A549 (cell line): ENCODE measurements around the gene INTS15. TPM values are rescaled to one million over a fixed set of nuclear protein-coding genes. Genes with fewer than 3 reads are reported as not detected.

Experiments used
- ATAC-seq, 2 experiments: fragments of 200-7000 bp in 1 of 2; fragments of >200 bp in 1 of 2; cut with Nextera tagmentation in 1 of 2; cut with Tn5 transposase in 1 of 2; 3 replicates each; pipeline versions ENCODE4 v1.8.0 to v1.9.1; 2018 to 2020; ENCODE audit warnings: mild to moderate bottlenecking in 1 of 2, moderate library complexity in 1 of 2
- CTCF ChIA-PET: fragments of 300-600 bp; sonication (Branson Sonifier 250); formaldehyde crosslinking; extraction: SDS; loops from one replicate; lab custom pipeline; 2021; ENCODE audit warnings: antibody characterized with exemption, inconsistent platforms; lab: Yijun Ruan, JAX
- POLR2A ChIA-PET: fragments of 350-600 bp; formaldehyde crosslinking; extraction: SDS; loops from one replicate; lab custom pipeline; 2021; ENCODE audit warnings: antibody characterized with exemption, inconsistent platforms; lab: Yijun Ruan, JAX
- DNase-seq, 2 experiments: peaks; one replicate each; pipeline versions ENCODE4 v3.0.0 to v3.0.0-alpha.2; 2011 to 2016; ENCODE audit warnings: low read depth in 1 of 2, low spot score in 1 of 2
- FAIRE-seq: peaks from 2 replicates; lab custom pipeline; 2011; peaks lifted over from hg19 to GRCh38; lab: Jason Lieb, UNC
- H3K27ac ChIP-seq, 2 experiments: fragments of >200 bp; sonication (Bioruptor Twin); formaldehyde crosslinking; 3 replicates each; pipeline ENCODE4 v1.5.1; 2016 to 2017
- H3K4me1 ChIP-seq: fragments of >200 bp; sonication (Bioruptor Twin); formaldehyde crosslinking; 3 replicates; pipeline ENCODE4 v1.6.1; 2016
- H3K4me2 ChIP-seq: fragments of >200 bp; sonication (Bioruptor Twin); formaldehyde crosslinking; 3 replicates; pipeline ENCODE4 v1.6.1; 2016
- H3K4me3 ChIP-seq: fragments of >200 bp; sonication (Bioruptor Twin); formaldehyde crosslinking; 3 replicates; pipeline ENCODE4 v1.5.1; 2016
- H3K9me3 ChIP-seq: fragments of >200 bp; sonication (Bioruptor Twin); formaldehyde crosslinking; 3 replicates; pipeline ENCODE4 v1.6.1; 2016
- CHD2 ChIP-seq: fragments of 150-350 bp; IDR thresholded peaks from 2 replicates; pipeline ENCODE4 v1.6.1; 2014; ENCODE audit warnings: low read length; ENCODE audit not compliant: partially characterized antibody
- CTCF ChIP-seq: fragments of >200 bp; sonication (Bioruptor Twin); formaldehyde crosslinking; IDR thresholded peaks from 3 replicates; pipeline ENCODE4 v1.5.1; 2016
- EHF ChIP-seq: fragments of 250-450 bp; sonication (Bioruptor Pico); IDR thresholded peaks from 2 replicates; pipeline ENCODE4 v1.5.0; 2020; ENCODE audit warnings: mild to moderate bottlenecking
- FOSB ChIP-seq: fragments of 250-450 bp; sonication (Bioruptor Pico); IDR thresholded peaks from 2 replicates; pipeline ENCODE4 v1.5.0; 2020; ENCODE audit warnings: mild to moderate bottlenecking, moderate library complexity
- FOXS1 ChIP-seq: fragments of 250-450 bp; sonication (Bioruptor Pico); IDR thresholded peaks from 2 replicates; pipeline ENCODE4 v1.5.0; 2020; ENCODE audit warnings: mild to moderate bottlenecking, moderate library complexity
- HEYL ChIP-seq: fragments of 250-450 bp; sonication (Bioruptor Pico); IDR thresholded peaks from 2 replicates; pipeline ENCODE4 v1.8.0; 2021; ENCODE audit warnings: mild to moderate bottlenecking, moderate library complexity
- HOXA7 ChIP-seq: fragments of 250-450 bp; sonication (Bioruptor Pico); IDR thresholded peaks from 2 replicates; pipeline ENCODE4 v1.5.0; 2020; ENCODE audit warnings: mild to moderate bottlenecking, moderate library complexity
- JUNB ChIP-seq: fragments of >200 bp; sonication (Bioruptor Twin); formaldehyde crosslinking; IDR thresholded peaks from 2 replicates; pipeline ENCODE4 v1.6.1; 2016
- MAFK ChIP-seq: fragments of 450-650 bp; IDR thresholded peaks from 2 replicates; pipeline ENCODE4 v1.6.1; 2014; ENCODE audit not compliant: partially characterized antibody
- MAX ChIP-seq: IDR thresholded peaks from 2 replicates; pipeline ENCODE4 v1.6.1; 2012
- MAZ ChIP-seq: fragments of 150-350 bp; IDR thresholded peaks from 2 replicates; pipeline ENCODE4 v1.6.1; 2014; ENCODE audit warnings: antibody characterized with exemption, low read depth, low read length, borderline replicate concordance
- NFE2L2 ChIP-seq: fragments of 150-350 bp; conservative IDR thresholded peaks from 2 replicates; pipeline ENCODE4 v1.6.1; 2014; ENCODE audit warnings: low read length
- NR3C1 ChIP-seq: fragments of >200 bp; sonication (Bioruptor Twin); formaldehyde crosslinking; IDR thresholded peaks from 3 replicates; pipeline ENCODE4 v1.6.1; 2017
- PBX3 ChIP-seq: IDR thresholded peaks from 2 replicates; pipeline ENCODE4 v1.6.1; 2012
- POLR2A ChIP-seq: IDR thresholded peaks from 2 replicates; pipeline ENCODE4 v1.6.1; 2012; ENCODE audit warnings: mild to moderate bottlenecking, low read length
- RAD21 ChIP-seq, 2 experiments: fragments of >200 bp in 1 of 2; sonication (Bioruptor Twin) in 1 of 2; formaldehyde crosslinking in 1 of 2; IDR thresholded peaks in 1 of 2; conservative IDR thresholded peaks in 1 of 2; 2 replicates in 1 of 2; 3 replicates in 1 of 2; pipeline ENCODE4 v1.6.1; 2012 to 2018; ENCODE audit warnings: inconsistent platforms in 1 of 2
- RARB ChIP-seq: fragments of 250-450 bp; sonication (Bioruptor Pico); IDR thresholded peaks from 2 replicates; pipeline ENCODE4 v1.8.0; 2021; ENCODE audit warnings: mild to moderate bottlenecking, moderate library complexity
- SMC3 ChIP-seq: fragments of >200 bp; sonication (Bioruptor Twin); formaldehyde crosslinking; IDR thresholded peaks from 3 replicates; pipeline ENCODE4 v1.6.1; 2018; ENCODE audit warnings: inconsistent platforms
- USF2 ChIP-seq: fragments of 450-650 bp; IDR thresholded peaks from 2 replicates; pipeline ENCODE4 v1.6.1; 2014; ENCODE audit warnings: antibody characterized with exemption
- ZFP36 ChIP-seq: fragments of 450-650 bp; IDR thresholded peaks from 2 replicates; pipeline ENCODE4 v1.6.1; 2014; ENCODE audit warnings: borderline replicate concordance; ENCODE audit not compliant: partially characterized antibody
- ZNF302 ChIP-seq: fragments of 250-450 bp; sonication (Bioruptor Pico); IDR thresholded peaks from 2 replicates; pipeline ENCODE4 v1.9.0; 2021; ENCODE audit warnings: inconsistent platforms, mild to moderate bottlenecking, moderate library complexity
- ZSCAN20 ChIP-seq: fragments of 250-450 bp; sonication (Bioruptor Pico); IDR thresholded peaks from 2 replicates; pipeline ENCODE4 v1.8.0; 2022; ENCODE audit warnings: mild to moderate bottlenecking, moderate library complexity
- WGBS: methylation state at CpG from one replicate; pipeline ENCODE4 v1.1.6; 2017; ENCODE audit errors: missing lambda C conversion rate; 5-methylcytosine and 5-hydroxymethylcytosine counted together
- polyA plus RNA-seq, 4 experiments: library from polyadenylated mRNA; depleted of rRNA in 3 of 4; stranded (reverse); fragments of >200 nt; fragmentation: RNase III in 1 of 4; extraction: RNeasy Plus Mini Kit Qiagen cat#74134 plus additional on column Dnase treatment in 1 of 4; gene quantifications; 2 replicates in 3 of 4; 3 replicates in 1 of 4; pipeline ENCODE4 v1.2.3, GENCODE V29; 2011 to 2017

INTS15 gene
- polyA plus RNA-seq, 2 of the 4 experiments (the other 2 are of a cell fraction) = 14.7 to 23.4 TPM

GRCh38 chr7:6641305-6642035 lies 51.6 kb downstream of the INTS15 start:
- FAIRE-seq = no peak
- no peak for ATAC-seq
- DNase-seq = no peak
- WGBS = 93% methylated on average over 14 of the region's 15 CpGs
- H3K4me3 ChIP-seq = no peak overlapping the region
- H3K9me3 ChIP-seq = no peaks in the 10 kb centered on the region
- H3K4me2 ChIP-seq = no peak overlapping the region
- TF ChIP-seq POLR2A (no peak), CHD2 (no peak), MAZ (no peak), FOXS1 (CRISPR knock-in tag) (no peak), JUNB (no peak), SMC3 (no peak), ZFP36 (no peak), MAX (no peak), PBX3 (no peak), NR3C1 (no peak), ZSCAN20 (CRISPR knock-in tag) (no peak), ZNF302 (CRISPR knock-in tag) (no peak), FOSB (CRISPR knock-in tag) (no peak), RARB (CRISPR knock-in tag) (no peak), NFE2L2 (no peak), RAD21 (conservative IDR thresholded peaks at IDR 0.05 in 1 of 2, IDR thresholded peaks at IDR 0.05 in 1 of 2) (no peak), HOXA7 (CRISPR knock-in tag) (no peak)
- no peak overlapping the region for H3K27ac ChIP-seq
- CTCF ChIA-PET = interaction anchor here (1.5 kb wide), 1 partner anchor 51 kb away, joined by 4 read pairs; the partner anchor contains the start of gene INTS15
- POLR2A ChIA-PET = no interaction called here
- peaks cover 8% of the 10 kb centered on the region; the same call in 2 of the 3 replicates for H3K4me1 ChIP-seq

GRCh38 chr7:6642239-6642839 lies 52.5 kb downstream of the INTS15 start:
- ATAC-seq (no peak), DNase-seq (no peak), FAIRE-seq (no peak)
- ChIA-PET CTCF (interaction anchor here (0.9 to 1.5 kb wide), 2 partner anchors 52 to 94 kb away, joined by 3 to 4 read pairs; partner anchors contain the start of gene INTS15), POLR2A (no interaction called here)
- TF ChIP-seq CHD2 = no peak
- TF ChIP-seq USF2 = no peak
- no peak for TF ChIP-seq HEYL
- TF ChIP-seq JUNB = no peak
- TF ChIP-seq CTCF = no peak
- no peak for TF ChIP-seq MAFK
- no peak for TF ChIP-seq MAX
- TF ChIP-seq EHF (CRISPR knock-in tag) = no peak
- Histone ChIP-seq H3K9me3 (no peaks in the 10 kb centered on the region), H3K27ac (no peak overlapping the region), H3K4me2 (no peak overlapping the region), H3K4me3 (no peak overlapping the region), H3K4me1 (peaks cover 8% of the 10 kb centered on the region; the same call in 2 of the 3 replicates)
- WGBS = 97% methylated on average over 20 of the region's 24 CpGs
